Panc1 (cell line): ENCODE results near the gene DRD2. TPM values are rescaled to one million over a fixed set of nuclear protein-coding genes. Genes with fewer than 3 reads are reported as not detected.

Experiments
- ATAC-seq: fragments of 200-7000 bp; cut with Tn5 transposase; 2 replicates; pipeline ENCODE4 v1.9.1; 2020; ENCODE audit warnings: mild to moderate bottlenecking, moderate library complexity
- BruUV-seq: library from RNA; stranded (reverse); fragments of 400-500 nt; replicated peaks from 2 replicates; lab custom pipeline; 2021; lab: Mats Ljungman, UMichigan
- CTCF ChIA-PET: fragments of 300-600 bp; sonication (Branson Sonifier 250); formaldehyde crosslinking; loops from one replicate; lab custom pipeline; 2022; ENCODE audit warnings: antibody characterized with exemption; lab: Charles Lee
- POLR2A ChIA-PET: fragments of 300-600 bp; sonication (Branson Sonifier 250); formaldehyde crosslinking; loops from one replicate; lab custom pipeline; 2022; ENCODE audit warnings: antibody characterized with exemption; lab: Charles Lee
- DNase-seq: peaks from one replicate; pipeline ENCODE4 v3.0.0-alpha.2; 2010; ENCODE audit warnings: low read depth, low spot score
- H3K27ac ChIP-seq: 2 replicates; pipeline ENCODE4 v1.5.1; 2011; ENCODE audit warnings: mild to moderate bottlenecking, low read length, inconsistent platforms
- H3K27me3 ChIP-seq: fragments of 200-500 bp; sonication (Bioruptor generic); 2 replicates; pipeline ENCODE4 v1.6.0; 2014; ENCODE audit warnings: low read length, inconsistent platforms; ENCODE audit not compliant: control insufficient read depth, insufficient read depth
- H3K36me3 ChIP-seq: fragments of 200-500 bp; sonication (Bioruptor generic); 2 replicates; pipeline ENCODE4 v1.5.1; 2014; ENCODE audit warnings: inconsistent platforms, mild to moderate bottlenecking, low read length, moderate library complexity; ENCODE audit not compliant: control insufficient read depth, insufficient read depth
- H3K4me1 ChIP-seq: 2 replicates; pipeline ENCODE4 v1.5.1; 2011; ENCODE audit warnings: inconsistent platforms, mild to moderate bottlenecking, low read length, moderate library complexity; ENCODE audit not compliant: control insufficient read depth, insufficient read depth
- H3K4me3 ChIP-seq, 2 experiments: 2 replicates each; pipeline ENCODE4 v1.5.1; 2011 to 2012; ENCODE audit warnings: low read depth in 2 of 2, low read length in 2 of 2, mild to moderate bottlenecking in 2 of 2, inconsistent platforms in 1 of 2, moderate library complexity in 1 of 2
- H3K9me3 ChIP-seq: fragments of 200-500 bp; sonication (Bioruptor generic); 2 replicates; pipeline ENCODE4 v1.5.1; 2014; ENCODE audit warnings: low read depth, mild to moderate bottlenecking, inconsistent platforms, low read length, moderate library complexity; ENCODE audit not compliant: control insufficient read depth, insufficient read depth
- CTCF ChIP-seq: fragments of 450-650 bp; IDR thresholded peaks from 2 replicates; pipeline ENCODE4 v1.5.1; 2017; ENCODE audit warnings: mild to moderate bottlenecking
- POLR2AphosphoS5 ChIP-seq: IDR thresholded peaks from 2 replicates; pipeline ENCODE4 v1.6.1; 2012; ENCODE audit warnings: mild to moderate bottlenecking, low read depth, low read length, moderate library complexity
- REST ChIP-seq, 2 experiments: IDR thresholded peaks; 2 replicates each; pipeline ENCODE4 v1.6.1; 2011 to 2012; ENCODE audit warnings: low read depth in 2 of 2, control low read depth in 1 of 2, low read length in 1 of 2, mild to moderate bottlenecking in 1 of 2, moderate library complexity in 1 of 2; ENCODE audit not compliant: insufficient read depth in 1 of 2
- SIN3A ChIP-seq: IDR thresholded peaks from 2 replicates; pipeline ENCODE4 v1.6.1; 2012; ENCODE audit warnings: low read depth, mild to moderate bottlenecking, low read length, moderate library complexity, borderline replicate concordance; ENCODE audit not compliant: insufficient read depth
- TCF7L2 ChIP-seq: IDR thresholded peaks from 2 replicates; pipeline ENCODE4 v1.6.1; 2011; ENCODE audit warnings: mild to moderate bottlenecking, low read depth, low read length, inconsistent platforms
- in situ Hi-C: cut with HindIII; loops from 2 replicates; pipeline ENCODE4 v1.10.0; 2016; ENCODE audit warnings: low sequenced_read_pairs, low pct_unique_long_range_greater_than_20kb
- intact Hi-C: fragments of 100-400 bp; cut with micrococcal nuclease; formaldehyde crosslinking; loops from one replicate; pipeline ENCODE4 v1.10.0; 2022; ENCODE audit not compliant: unreplicated experiment
- total RNA-seq: library from RNA; stranded (reverse); gene quantifications from one replicate; pipeline ENCODE4 v1.2.1, GENCODE V29; 2021; ENCODE audit not compliant: unreplicated experiment

DRD2 gene
- total RNA-seq, 1 experiment from 2014 or later: 5.3 TPM

GRCh38 chr11:113518716-113519495, 43.7 kb upstream of the DRD2 start:
- no TSS peak for BruUV-seq
- DNase-seq (no peak), ATAC-seq (no peak)
- no peak overlapping the region for H3K4me3 ChIP-seq
- H3K9me3 ChIP-seq: no peaks in the 10 kb centered on the region
- in situ Hi-C loops (no loop called here), intact Hi-C loops (no loop called here)
- no peaks in the 10 kb centered on the region for H3K4me1 ChIP-seq
- no peaks in the 10 kb centered on the region for H3K36me3 ChIP-seq
- H3K27ac ChIP-seq: no peak overlapping the region
- TF ChIP-seq TCF7L2 (no peak), CTCF (no peak), SIN3A (no peak), REST (IDR thresholded peaks at IDR 0.05; ENCODE audit: insufficient read depth in 1 of 2, low read depth in 2 of 2, low read length in 1 of 2) (no peak), POLR2AphosphoS5 (no peak)
- ChIA-PET POLR2A (no interaction called here), CTCF (no interaction called here)
- H3K27me3 ChIP-seq: no peaks in the 10 kb centered on the region; the same call in 1 of the 2 replicates

DNA sequence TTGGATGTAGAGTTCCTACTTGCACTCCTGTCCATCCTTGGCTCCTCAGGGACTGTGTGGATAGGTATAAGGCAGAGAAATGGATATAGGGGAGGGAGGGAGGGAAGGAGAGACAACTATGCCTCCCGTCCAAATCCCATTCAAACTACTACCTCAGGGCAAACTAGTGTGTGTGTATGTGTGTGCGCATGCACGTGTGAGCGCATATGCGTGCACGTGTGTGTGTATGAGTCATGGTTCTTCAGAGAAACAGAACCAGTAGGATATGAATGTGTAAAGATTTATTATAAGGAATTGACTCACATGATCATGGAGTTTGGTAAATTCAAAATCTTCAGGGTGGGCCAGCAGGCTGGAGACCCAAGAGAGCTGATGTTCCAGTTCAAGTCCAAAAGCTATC, 42.2 kb upstream of the DRD2 start:
- in situ Hi-C loops: no loop called here
- no peaks in the 10 kb centered on the region for H3K9me3 ChIP-seq
- TF ChIP-seq POLR2AphosphoS5: no peak
- no peak for TF ChIP-seq CTCF
- TF ChIP-seq TCF7L2: no peak
- TF ChIP-seq REST (IDR thresholded peaks at IDR 0.05; ENCODE audit: insufficient read depth in 1 of 2, low read depth in 2 of 2, low read length in 1 of 2): no peak
- no peak for TF ChIP-seq SIN3A
- no peaks in the 10 kb centered on the region for H3K36me3 ChIP-seq
- DNase-seq (no peak), ATAC-seq (no peak)
- POLR2A ChIA-PET: no interaction called here
- intact Hi-C loops: no loop called here
- H3K4me1 ChIP-seq: no peaks in the 10 kb centered on the region
- CTCF ChIA-PET: no interaction called here
- H3K27me3 ChIP-seq: no peaks in the 10 kb centered on the region; the same call in 1 of the 2 replicates
- BruUV-seq: no TSS peak
- no peak overlapping the region for H3K27ac ChIP-seq
- H3K4me3 ChIP-seq: no peak overlapping the region
